HG03521 (cell line): Measurements from ENCODE around the gene MYBL2.

ENCODE experiments used
- ATAC-seq: cut with Tn5 transposase; IDR thresholded peaks from one replicate; pipeline ENCODE4 v1.9.1; 2021; ENCODE audit warnings: mild to moderate bottlenecking, moderate library complexity; ENCODE audit not compliant: unreplicated experiment

Gene MYBL2

DNA sequence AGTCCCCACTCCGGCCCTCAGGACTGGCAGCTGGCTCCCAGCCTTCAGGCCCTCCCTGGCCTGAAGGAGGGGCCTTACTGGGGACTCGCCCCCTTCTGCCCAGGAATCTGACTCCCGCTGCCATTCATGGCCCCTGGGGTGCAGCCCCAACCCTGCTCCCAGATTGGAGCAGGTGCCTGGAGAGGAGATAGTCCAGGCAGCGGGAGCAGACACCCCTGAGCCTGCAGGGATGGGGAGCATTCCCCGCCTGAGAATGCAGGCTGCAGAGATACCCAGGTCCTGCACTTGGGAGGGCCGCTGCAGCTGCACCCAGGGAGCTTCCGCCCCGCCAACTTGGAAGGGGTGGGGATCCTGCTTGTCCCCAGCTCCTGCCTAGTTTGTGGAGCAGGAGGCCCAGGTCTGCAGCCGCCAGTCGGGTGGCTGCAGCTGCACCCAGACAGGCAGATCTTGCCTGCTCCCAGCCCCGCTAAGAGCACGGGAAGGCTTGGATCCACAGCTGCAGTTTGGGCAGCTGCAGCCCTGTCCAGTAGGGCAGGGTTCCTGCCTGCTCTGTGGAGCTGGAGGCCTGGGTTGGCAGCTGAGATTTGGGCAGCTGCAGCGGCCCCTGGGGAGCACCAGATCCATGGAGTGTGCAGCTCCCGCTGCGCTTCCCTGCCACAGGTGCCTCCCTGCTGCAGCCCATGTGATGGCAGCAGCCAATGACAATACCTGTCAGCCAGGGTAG lies 54.7 kb downstream of the MYBL2 start:
- no peak for ATAC-seq

DNA sequence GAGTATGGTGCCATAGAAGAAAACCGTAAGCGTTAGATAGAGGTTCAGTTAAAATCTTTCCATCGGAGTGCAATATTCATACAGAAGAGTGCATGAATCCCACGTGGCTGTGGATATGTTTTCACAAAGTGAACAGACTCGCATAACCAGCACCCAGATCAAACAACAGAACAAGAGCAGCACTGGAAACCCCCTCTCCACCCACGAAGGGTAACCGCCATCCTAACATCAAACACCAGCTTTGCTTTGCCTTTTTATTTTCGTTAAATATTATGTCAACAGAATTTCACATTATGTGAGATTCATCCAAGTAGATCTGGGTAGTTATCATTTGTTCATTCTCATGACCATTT lies 55.2 kb downstream of the MYBL2 start:
- no peak for ATAC-seq

GRCh38 chr20:43723186-43723585 lies 56.3 kb downstream of the MYBL2 start:
- no peak for ATAC-seq

DNA sequence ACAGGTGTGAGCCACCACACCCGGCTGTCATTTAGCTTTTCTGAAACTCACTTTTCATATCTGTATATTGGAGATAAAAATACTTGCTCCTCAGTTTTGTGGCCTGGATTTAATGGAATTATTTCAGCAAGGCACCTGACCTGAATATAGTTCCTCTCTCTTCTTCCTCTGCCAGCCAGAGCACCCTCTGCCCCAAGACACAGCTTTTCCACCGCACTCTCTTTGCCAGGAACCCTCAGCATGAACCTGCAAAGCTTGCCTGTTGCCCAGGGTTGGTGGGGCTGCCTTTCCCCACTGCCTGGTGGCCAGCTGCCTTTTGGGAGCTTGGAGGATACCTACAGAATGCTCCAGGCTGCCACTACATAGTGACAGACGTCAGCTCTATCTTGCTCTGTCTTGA lies 56.8 kb downstream of the MYBL2 start:
- ATAC-seq, result no peak

GRCh38 chr20:43724383-43724782 lies 57.5 kb downstream of the MYBL2 start:
- no peak for ATAC-seq

DNA sequence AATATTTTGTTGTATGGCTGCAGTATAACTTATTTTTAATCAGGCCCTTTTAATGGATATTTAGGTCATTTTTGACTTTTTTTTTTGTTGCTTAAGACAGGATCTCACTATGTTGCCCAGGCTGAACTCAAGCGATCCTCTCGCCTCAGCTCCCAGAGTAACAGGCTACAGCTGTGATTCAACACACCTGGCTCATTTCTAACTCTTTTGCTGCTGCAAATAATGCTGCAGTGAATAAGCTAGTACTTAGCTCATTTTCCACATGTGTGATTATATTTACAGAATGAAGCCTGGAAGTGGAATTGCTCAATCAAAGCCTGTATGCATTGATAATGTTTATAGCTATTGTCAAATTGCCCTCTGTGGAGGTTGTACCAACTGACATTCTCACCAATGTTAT lies 58.8 kb downstream of the MYBL2 start:
- ATAC-seq, result no peak

DNA sequence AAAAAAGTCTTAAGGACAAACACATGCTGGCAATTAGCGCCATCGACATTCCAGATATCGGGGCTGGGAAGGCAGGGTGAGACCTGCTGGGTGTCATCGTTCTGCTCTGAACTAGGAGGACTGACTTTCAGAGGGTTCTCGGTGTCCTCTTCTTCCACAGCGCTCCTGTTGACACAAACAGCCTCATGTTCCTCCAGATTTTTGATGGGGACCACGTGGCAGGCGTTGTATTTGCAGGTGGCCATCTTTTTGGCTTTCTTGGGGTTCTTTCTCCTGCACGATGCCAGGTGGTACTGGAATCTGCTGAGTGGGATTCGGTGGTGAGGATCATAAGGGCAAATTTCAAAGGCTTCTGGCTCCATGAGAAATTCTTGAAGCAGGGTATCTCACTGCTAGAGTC lies 59.4 kb downstream of the MYBL2 start:
- ATAC-seq, result no peak

DNA sequence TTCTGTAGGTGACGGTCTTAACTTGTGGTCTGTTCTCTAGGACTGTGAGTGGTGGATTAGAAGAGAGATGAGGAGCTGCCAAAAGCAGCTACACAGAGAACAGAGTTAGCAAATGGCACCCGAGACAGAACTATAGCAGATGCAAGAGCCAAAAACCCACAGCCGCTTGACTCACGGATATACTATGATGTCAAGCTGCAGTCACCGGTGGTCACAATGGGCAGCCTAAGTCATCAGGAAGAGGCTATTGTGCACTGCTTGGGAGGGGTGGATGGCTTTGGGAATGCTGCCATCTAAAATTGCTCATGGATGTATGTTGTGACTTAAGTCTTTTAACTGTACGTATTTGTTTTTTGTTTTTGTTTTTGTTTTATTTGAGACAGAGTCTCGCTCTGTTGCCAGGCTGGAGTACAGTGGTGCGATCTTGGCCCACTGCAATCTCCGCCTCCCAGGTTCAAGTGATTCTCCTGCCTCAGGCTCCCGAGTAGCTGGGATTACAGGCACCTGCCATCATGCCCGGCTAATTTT lies 60.0 kb downstream of the MYBL2 start, which contains the start of gene GTSF1L:
Gene GTSF1L (minus strand): TSS at position 192 of the 528 bp plus-strand sequence. CDS start 308 bp downstream, outside the sequence.
- ATAC-seq, result no peak

- no peak for ATAC-seq
Observed at GRCh38 chr20:43727980-43728590, 61.2 kb downstream of the MYBL2 start.

DNA sequence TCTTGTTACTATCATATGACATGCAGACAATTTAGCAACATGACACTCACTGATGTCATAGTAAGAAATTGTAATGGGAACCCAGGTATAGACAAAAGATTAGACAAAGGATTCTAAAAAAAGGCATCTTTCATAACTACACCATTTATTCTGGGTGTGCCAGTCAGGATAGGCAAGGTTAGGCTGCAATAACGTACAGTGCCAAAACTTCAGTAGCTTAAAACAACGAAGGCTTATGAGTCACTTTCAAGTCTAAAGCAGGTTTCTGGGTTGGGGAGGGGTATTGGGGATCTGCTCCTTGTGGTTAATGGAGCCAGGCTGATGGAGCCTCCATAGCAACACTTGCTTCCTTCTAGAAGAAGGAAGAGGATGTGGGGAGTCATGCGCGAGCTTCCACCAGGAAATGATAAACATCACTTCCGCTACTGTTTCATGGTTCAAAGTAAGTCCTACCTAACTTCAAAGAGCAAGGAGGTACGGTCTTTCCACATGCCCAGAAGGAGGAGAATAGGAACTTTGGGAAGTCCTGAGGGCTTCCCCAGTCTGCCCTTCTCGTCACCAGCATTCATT lies 61.9 kb downstream of the MYBL2 start:
- no peak for ATAC-seq

DNA sequence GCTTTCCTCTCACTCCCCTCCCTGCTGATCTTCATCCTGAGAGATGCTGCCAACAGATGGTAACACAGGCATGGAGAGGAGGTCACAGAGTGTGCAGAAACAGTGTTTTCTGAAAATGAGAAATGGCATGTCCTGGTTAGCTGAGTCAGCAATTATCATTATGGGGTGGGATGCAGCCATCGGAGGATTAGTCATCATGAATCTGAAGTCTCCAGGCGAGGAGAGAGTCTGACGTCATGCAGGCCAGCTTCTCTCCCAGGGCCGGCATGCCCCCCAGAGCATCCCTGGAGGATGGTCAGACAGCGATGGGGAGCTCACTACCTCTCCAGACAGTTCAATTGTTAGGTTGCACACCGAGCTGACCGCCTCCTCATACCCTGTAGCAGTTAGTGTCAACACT lies 64.6 kb downstream of the MYBL2 start:
- ATAC-seq, result no peak

DNA sequence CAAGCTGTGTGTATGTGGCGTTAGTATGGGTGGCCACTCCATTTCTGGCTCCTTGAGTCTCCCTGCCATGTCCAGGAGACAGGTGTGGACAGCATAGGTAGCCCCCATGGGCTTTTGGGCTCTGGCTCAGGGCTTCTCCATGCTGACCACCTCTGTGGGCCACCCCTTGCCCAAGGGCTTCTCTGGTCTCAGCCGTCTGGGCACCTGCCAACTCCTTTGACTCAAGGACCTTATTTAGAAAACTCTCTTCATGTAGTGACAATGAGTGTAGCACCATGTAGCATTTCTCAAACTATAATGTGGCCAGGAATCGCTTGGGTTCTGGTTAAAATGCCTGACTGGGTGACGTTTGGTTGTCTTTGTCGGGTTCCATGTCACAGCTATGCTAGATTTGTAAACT lies 65.0 kb downstream of the MYBL2 start:
- no peak for ATAC-seq

DNA sequence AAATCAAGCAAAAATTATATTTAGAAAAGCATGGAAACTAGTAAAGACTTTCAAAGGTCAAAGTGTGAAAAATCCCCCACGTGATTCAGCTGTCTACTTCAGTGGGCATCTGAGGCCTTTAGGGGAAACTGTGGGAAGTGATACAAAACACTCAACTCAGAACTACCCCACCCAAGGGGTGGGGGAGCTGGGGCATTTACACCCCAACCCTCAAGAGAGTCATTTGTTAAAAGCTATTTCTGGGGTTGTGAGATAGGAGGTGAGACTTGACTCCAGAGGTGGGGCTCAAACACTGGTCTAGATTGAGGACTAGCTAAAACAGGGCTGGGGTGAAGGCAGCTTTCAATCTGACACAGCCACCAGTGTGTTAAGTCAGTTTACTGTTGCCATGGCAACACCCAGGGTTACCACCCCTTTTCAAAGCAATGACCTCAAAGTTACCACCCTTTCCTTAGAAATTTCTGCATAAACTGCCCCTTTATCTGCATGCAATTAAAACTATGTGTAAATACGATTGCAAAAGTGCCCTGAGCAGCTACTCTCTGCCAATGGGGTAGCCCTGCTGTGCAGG lies 69.8 kb downstream of the MYBL2 start:
- peak; percentile 67 for ATAC-seq

DNA sequence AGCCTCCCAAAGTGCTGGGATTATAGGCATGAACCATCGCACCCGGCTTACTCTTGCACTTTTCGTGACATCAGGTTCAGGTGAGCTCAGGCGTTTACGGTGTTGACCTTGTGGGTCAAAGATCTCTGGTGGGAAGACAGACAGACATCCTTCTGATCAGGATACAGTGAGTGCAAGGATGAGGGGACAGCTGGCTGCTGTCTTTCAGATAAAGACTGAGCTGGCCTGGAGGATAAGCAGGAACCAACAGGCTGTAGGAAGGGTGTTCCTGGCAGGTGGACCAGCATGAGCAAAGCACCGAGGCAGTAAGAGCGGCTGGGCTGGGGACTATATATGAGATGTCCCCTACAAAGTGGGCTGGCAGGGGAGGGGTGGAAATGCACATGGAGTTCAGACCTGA lies 71.0 kb downstream of the MYBL2 start:
- no peak for ATAC-seq

GRCh38 chr20:43739148-43739749 lies 72.3 kb downstream of the MYBL2 start:
- no peak for ATAC-seq

DNA sequence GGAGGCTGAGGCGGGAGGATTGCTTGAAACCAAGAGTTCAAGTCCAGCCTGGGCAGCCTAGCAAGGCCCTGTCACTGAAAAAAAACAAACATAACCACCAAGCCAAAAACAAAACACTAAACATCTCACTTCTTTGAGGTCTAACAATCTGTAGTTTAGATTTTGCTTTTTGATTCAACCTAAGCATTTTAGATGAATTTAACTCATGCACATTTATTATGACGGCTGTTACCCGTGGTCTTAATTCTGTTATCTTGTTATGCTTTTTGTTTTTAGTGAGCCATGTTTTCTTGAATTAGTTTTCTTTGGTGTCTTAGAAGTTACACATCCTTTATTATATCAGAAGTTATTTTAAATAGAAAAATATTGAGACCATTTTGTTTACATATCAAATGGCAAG lies 73.7 kb downstream of the MYBL2 start:
- no peak for ATAC-seq

GRCh38 chr20:43744151-43744611 lies 77.3 kb downstream of the MYBL2 start:
- ATAC-seq, result no peak

DNA sequence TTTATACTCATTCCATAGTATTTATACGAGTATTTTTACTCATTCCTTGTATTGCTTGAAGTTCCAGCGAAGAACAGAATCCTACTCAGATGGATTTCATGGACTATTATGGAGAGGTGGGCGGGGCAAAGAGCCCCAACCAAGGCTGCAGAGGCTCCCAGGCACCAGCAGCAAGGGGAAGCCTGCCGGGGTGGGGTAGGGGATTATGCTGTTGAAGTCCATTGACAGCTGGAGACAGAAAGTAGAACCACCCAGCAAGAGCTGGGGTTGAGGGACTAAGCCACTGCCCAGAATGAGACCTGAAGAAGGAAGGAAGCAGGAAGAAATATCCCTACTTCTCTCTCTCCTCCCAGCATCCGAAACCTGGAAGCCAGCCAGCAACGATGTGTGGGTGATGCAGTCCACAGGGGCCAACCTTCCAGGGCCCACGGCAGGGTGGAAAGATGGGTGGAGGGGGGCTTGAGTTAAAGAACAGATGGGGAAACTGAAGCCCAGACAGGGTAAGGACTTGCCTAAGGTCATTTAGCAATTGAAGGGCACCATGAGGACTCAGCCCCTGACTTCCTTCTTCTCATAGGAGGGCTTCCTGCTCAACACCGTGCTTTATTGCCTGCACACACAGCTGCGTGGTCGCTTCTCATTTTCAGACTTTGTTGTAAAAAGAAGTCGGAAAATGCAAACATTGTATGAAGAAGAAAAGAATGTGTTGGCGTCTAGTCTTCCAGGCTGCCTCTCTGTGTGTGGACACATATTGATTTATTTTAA lies 78.2 kb downstream of the MYBL2 start:
- no peak for ATAC-seq

DNA sequence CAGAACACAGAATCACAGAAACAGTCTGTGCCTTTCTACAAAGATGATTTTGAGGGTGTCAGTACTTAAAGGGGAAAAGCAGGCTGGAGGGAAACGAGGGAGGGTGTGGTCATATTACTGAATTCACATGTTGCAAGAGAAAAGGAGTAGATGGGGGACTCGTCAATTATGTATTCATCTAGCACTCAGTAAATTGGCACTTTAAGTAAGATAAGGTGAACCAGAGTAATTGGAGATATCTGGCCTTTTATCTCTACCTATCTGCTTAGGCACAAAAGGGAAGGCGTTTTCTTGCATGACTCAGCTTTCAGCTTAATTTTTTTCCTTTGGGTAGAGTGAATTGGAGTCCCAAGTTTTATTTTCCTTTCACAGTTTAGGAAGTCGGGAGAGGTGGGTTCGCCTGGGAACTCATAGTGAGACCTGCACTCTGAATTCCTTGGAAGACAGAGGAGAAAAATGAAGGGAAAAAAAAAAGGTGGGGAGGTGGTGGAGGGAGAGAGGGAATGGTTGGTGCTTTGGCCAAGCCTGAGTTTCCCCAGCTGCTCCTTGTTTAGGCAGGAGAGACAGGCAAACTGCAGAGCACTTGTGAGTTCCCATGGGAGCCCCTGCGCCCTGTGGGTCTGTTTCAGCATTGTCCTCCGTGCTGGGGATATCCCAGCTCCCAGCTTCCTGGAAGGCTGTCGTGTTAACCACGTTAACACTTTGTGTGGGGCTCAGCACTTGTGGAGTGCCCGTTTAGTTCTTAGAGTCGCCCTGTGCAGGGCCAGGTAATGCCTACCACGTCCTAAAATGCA lies 79.6 kb downstream of the MYBL2 start:
- no peak for ATAC-seq

DNA sequence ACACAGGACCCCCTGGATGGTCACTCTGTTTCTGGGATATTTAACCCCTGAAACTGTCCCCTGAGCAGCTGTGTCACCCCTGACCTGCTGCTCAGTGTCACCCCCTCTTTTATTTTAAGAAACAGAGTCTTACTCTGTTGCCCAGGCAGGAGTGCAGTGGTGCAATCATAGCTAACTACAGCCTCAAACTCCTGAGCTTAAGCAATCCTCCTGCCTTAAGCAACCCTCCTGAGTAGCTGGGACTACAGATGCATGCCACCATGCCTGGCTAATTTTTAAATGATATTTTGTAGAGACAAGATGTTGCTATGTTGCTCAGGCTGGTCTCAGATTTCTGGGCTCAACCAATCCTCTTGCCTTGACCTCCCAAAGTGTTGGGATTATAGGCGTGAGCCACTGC lies 81.4 kb downstream of the MYBL2 start:
- no peak for ATAC-seq
